ENCODE data around the gene KHK. TPM values are rescaled to one million over a fixed set of nuclear protein-coding genes. Genes with fewer than 3 reads are reported as not detected.

Gene KHK
- total and polyA plus RNA-seq, 2 of the 8 experiments (the other 6 are each of a cell fraction or from before 2014, with no cell fraction given): 11.0 to 17.7 TPM

- no peak for TF ChIP-seq EP300 (IDR thresholded peaks at IDR 0.05; ENCODE audit: borderline replicate concordance in 1 of 2, low read depth in 2 of 2, low read length in 2 of 2)
Measured at GRCh38 chr2:27087823-27088410, 1.3 kb downstream of the KHK start (continued).
